Cardiac septum (tissue), 1 donor: ENCODE data around the gene HORMAD1. TPM values are rescaled to one million over a fixed set of nuclear protein-coding genes. Genes with fewer than 3 reads are reported as not detected.
A peak's percentile ranks its signal among the peaks of the same experiment; 100 is the strongest.
"Not testable (repeated sequence)": the region's sequence is repeated elsewhere in the genome, so short reads cannot be mapped to it uniquely, and the experiment has no call there.

Source experiments
- DNase-seq: peaks from one replicate; pipeline ENCODE4 v3.0.0-alpha.2; 2020; ENCODE audit warnings: low spot score
- intact Hi-C: fragments of 100-400 bp; cut with DNase I; formaldehyde crosslinking; loops from one replicate; pipeline ENCODE4 v1.14.0; 2022
- total RNA-seq: library from RNA; stranded (reverse); fragmentation: NEBNext Ultra II Directional; extraction: Animal tissue kit (Norgen Biotek cat#: 25700); gene quantifications from one replicate; pipeline ENCODE4 v1.2.1, GENCODE V29; 2021
- donor health status: DM: no; HTN: no; CAD: no.

HORMAD1 gene
- total RNA-seq, 1 donor from 2014 or later, result not detected

- intact Hi-C loops, result no loop called here
- DNase-seq, result no peak
Observed at GRCh38 chr1:150706091-150706490, 14.6 kb downstream of the HORMAD1 start.

GRCh38 chr1:150703427-150703826 is 17.3 kb downstream of the HORMAD1 start:
- DNase-seq, result no peak
- intact Hi-C loops, result no loop called here

- peak; percentile 93 for DNase-seq
- intact Hi-C loops, result loop anchor here (5.0 kb wide), 1 partner anchor 135 kb away; no protein-coding TSS in a partner anchor
Observed at GRCh38 chr1:150696995-150697927, 23.4 kb downstream of the HORMAD1 start, which contains the start of gene GOLPH3L. TSS of gene GOLPH3L (minus strand) at chr1:150697154. CDS start at chr1:150694838, 2,316 bp downstream.

- DNase-seq, result no peak
- intact Hi-C loops, result loop anchor here (5.0 kb wide), 1 partner anchor 134 kb away; no protein-coding TSS in a partner anchor
Observed at GRCh38 chr1:150696590-150696989, 24.1 kb downstream of the HORMAD1 start.

GRCh38 chr1:150696162-150696561 is 24.5 kb downstream of the HORMAD1 start:
- DNase-seq, result no peak
- intact Hi-C loops, result loop anchor here (5.0 kb wide), 1 partner anchor 134 kb away; no protein-coding TSS in a partner anchor

GRCh38 chr1:150695561-150695960 is 25.1 kb downstream of the HORMAD1 start:
- intact Hi-C loops, result loop anchor here (5.0 kb wide), 1 partner anchor 133 kb away; no protein-coding TSS in a partner anchor
- DNase-seq, result no peak

- no peak for DNase-seq
- intact Hi-C loops, result no loop called here
Observed at GRCh38 chr1:150692720-150693119, 28.0 kb downstream of the HORMAD1 start.

GRCh38 chr1:150688763-150689162 is 31.9 kb downstream of the HORMAD1 start:
- intact Hi-C loops, result no loop called here
- no peak for DNase-seq

- no peak for DNase-seq
- intact Hi-C loops, result no loop called here
Observed at GRCh38 chr1:150686275-150686674, 34.4 kb downstream of the HORMAD1 start.

- intact Hi-C loops, result no loop called here
- no peak for DNase-seq
Observed at GRCh38 chr1:150683914-150684313, 36.8 kb downstream of the HORMAD1 start.

- no peak for DNase-seq
- intact Hi-C loops, result no loop called here
Observed at GRCh38 chr1:150678988-150679387, 41.7 kb downstream of the HORMAD1 start.

- DNase-seq, result no peak
- intact Hi-C loops, result no loop called here
Observed at GRCh38 chr1:150674881-150675280, 45.8 kb downstream of the HORMAD1 start.

GRCh38 chr1:150663321-150663720 is 57.4 kb downstream of the HORMAD1 start:
- intact Hi-C loops, result no loop called here
- no peak for DNase-seq

GRCh38 chr1:150662811-150663210 is 57.9 kb downstream of the HORMAD1 start:
- intact Hi-C loops, result no loop called here
- no peak for DNase-seq

- no peak for DNase-seq
- intact Hi-C loops, result no loop called here
Observed at GRCh38 chr1:150661156-150661555, 59.5 kb downstream of the HORMAD1 start.

GRCh38 chr1:150660584-150660983 is 60.1 kb downstream of the HORMAD1 start:
- intact Hi-C loops, result no loop called here
- no peak for DNase-seq

GRCh38 chr1:150657064-150657463 is 63.6 kb downstream of the HORMAD1 start:
- DNase-seq, intact Hi-C loops: not testable (repeated sequence)

GRCh38 chr1:150654635-150655034 is 66.1 kb downstream of the HORMAD1 start:
- intact Hi-C loops, DNase-seq: not testable (repeated sequence)

GRCh38 chr1:150650193-150650592 is 70.5 kb downstream of the HORMAD1 start:
- intact Hi-C loops, result no loop called here
- no peak for DNase-seq

- intact Hi-C loops, result no loop called here
- DNase-seq, result no peak
Observed at GRCh38 chr1:150649441-150650075, 71.1 kb downstream of the HORMAD1 start.
